ACHN (cell line): ENCODE results near the gene TTLL4.
"Not testable (repeated sequence)": the region's sequence is repeated elsewhere in the genome, so short reads cannot be mapped to it uniquely, and the experiment has no call there.

ENCODE experiments used
- DNase-seq: peaks from one replicate; pipeline ENCODE4 v3.0.0-alpha.2; 2015
- in situ Hi-C: cut with HindIII; loops from 2 replicates; pipeline ENCODE4 v1.10.0; 2017; ENCODE audit warnings: low sequenced_read_pairs, low pct_ligation_motif_present, low pct_unique_long_range_greater_than_20kb

TTLL4 gene, protein sequence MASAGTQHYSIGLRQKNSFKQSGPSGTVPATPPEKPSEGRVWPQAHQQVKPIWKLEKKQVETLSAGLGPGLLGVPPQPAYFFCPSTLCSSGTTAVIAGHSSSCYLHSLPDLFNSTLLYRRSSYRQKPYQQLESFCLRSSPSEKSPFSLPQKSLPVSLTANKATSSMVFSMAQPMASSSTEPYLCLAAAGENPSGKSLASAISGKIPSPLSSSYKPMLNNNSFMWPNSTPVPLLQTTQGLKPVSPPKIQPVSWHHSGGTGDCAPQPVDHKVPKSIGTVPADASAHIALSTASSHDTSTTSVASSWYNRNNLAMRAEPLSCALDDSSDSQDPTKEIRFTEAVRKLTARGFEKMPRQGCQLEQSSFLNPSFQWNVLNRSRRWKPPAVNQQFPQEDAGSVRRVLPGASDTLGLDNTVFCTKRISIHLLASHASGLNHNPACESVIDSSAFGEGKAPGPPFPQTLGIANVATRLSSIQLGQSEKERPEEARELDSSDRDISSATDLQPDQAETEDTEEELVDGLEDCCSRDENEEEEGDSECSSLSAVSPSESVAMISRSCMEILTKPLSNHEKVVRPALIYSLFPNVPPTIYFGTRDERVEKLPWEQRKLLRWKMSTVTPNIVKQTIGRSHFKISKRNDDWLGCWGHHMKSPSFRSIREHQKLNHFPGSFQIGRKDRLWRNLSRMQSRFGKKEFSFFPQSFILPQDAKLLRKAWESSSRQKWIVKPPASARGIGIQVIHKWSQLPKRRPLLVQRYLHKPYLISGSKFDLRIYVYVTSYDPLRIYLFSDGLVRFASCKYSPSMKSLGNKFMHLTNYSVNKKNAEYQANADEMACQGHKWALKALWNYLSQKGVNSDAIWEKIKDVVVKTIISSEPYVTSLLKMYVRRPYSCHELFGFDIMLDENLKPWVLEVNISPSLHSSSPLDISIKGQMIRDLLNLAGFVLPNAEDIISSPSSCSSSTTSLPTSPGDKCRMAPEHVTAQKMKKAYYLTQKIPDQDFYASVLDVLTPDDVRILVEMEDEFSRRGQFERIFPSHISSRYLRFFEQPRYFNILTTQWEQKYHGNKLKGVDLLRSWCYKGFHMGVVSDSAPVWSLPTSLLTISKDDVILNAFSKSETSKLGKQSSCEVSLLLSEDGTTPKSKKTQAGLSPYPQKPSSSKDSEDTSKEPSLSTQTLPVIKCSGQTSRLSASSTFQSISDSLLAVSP

DNA sequence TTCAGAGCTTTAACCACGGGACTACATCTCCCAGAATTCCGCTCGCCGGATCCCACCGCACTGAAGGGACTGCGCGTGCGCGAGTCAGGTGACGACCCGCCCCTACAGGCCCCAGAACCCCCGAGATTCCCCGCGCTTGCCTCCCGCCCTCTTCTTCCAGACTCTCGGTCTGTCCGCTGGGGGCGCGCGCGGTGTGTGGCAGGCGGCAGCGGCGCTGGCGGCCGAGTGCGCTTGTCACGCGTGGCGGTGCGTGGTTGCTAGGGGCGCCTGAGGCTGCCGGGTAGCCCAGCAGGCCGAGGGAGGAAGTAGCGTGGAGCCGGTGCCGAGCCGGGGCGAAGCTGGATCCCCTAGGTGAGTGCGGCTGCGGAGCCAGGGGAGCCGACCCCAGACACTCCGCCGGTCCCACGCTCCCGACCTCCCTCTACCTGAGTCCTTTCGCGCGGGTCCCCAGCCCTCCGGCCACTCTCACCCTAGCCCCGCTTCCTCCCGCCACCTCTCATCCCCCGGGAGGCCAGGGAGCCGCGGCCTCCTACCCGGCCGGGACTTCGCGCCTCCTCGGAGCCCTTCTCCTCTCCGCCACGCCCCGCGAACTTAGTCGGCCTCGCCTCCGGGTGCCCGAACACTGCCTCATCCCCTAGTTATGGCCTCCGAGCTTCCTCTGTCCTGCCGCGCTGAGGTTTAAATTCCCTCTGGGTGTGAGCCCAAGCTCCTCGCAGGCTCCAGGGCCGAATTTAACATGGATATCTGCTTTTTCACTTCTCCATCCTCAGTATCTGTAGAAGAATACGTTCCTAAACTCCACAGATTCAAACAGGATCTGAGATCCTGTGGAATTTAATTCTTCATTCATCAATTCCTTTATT, at the start of gene TTLL4:
Gene TTLL4 (plus strand): TSS at position 149 of the 863 bp plus-strand sequence. CDS start 26,842 bp downstream, outside the sequence.
- DNase-seq: peak; percentile 97
- in situ Hi-C loops: no loop called here

GRCh38 chr2:218662377-218662776, 48.3 kb upstream of the TTLL4 start:
- no peak for DNase-seq
- in situ Hi-C loops: no loop called here

DNA sequence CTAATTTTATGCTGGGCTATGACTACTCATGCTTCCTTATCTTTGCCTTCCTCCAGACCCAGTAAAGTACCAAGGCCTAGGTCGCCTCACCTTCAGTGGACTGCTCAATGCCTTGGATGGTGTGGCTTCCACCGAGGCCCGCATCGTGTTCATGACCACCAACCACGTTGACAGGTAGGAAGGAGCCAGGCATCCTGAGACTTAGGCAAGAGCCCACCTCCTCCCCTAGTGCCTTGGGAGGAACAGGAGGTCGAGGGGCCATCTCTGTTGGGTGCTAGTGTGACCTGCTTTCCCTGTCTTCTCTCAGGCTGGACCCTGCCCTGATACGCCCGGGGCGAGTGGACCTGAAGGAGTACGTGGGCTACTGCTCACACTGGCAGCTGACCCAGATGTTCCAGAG, 47.8 kb upstream of the TTLL4 start:
- DNase-seq: no peak
- in situ Hi-C loops: no loop called here

- no peak for DNase-seq
- in situ Hi-C loops: no loop called here
Observed at GRCh38 chr2:218663901-218664300, 46.7 kb upstream of the TTLL4 start.

GRCh38 chr2:218664653-218665052, 46.0 kb upstream of the TTLL4 start:
- no peak for DNase-seq
- in situ Hi-C loops: no loop called here

- DNase-seq: peak; percentile 45
- in situ Hi-C loops: no loop called here
Observed at GRCh38 chr2:218671097-218671653, 39.5 kb upstream of the TTLL4 start.

GRCh38 chr2:218671654-218672566, 38.7 kb upstream of the TTLL4 start, which contains the start of the genes RNF25 and STK36:
RNF25 (minus strand) TSS chr2:218672002; CDS start chr2:218671970, 32 bp downstream.
STK36 (plus strand) TSS chr2:218672086; CDS start chr2:218672830, 744 bp downstream.
- in situ Hi-C loops: no loop called here
- DNase-seq: peak; percentile 87

GRCh38 chr2:218679119-218679518, 31.5 kb upstream of the TTLL4 start:
- in situ Hi-C loops: no loop called here
- no peak for DNase-seq

- no peak for DNase-seq
- in situ Hi-C loops: no loop called here
Observed at GRCh38 chr2:218680061-218680460, 30.6 kb upstream of the TTLL4 start.

DNA sequence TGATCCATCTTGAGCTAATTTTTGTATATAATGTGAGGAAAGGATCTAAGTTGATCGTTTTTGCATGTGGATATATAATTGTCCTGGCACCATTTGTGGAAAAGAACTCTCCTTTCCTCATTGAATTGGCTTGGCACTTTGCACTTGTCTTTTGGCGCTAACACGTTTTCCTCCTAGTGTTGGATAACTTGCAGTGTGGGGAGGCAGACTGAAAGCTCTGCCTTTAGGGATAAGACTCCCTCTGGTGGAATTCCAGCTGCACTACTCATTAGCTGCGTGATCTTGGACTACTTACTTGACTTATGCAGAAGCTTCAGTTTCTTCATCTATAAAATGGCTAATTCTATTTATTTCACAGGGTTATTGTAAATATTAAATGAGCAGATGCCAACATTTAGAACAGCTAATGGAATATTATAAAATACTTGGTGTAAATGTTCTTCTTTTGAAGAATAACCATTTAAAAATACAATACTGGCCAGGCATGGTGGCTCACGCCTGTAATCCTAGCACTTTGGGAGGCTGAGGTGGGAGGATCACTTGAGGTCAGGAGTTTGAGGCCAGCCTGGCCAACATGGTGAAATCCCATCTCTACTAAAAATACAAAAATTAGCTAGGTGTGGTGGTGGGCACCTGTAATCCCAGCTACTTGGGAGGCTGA, 23.1 kb upstream of the TTLL4 start:
- DNase-seq: peak; percentile 89
- in situ Hi-C loops: not testable (repeated sequence)

DNA sequence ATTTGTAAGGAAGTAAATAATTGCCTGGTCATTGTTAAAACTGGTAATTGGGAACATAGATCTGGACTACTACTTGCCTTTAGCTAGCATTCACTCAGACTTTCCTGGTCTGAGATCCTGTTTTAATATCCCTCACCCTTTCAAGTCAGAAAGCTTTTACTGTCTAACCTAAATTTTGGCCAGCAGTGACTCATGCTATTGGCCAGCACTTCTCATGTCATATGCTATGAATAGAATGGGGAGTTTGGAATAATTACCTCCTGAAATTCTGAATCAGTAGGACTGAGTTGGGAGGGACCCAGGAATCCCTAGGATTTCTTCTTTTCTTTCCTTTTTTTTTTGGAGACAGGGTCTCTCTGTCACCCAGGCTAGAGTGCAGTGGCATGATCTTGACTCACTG, 19.4 kb upstream of the TTLL4 start:
- no peak for DNase-seq
- in situ Hi-C loops: no loop called here

GRCh38 chr2:218694405-218695145, 16.1 kb upstream of the TTLL4 start:
- in situ Hi-C loops: no loop called here
- DNase-seq: peak; percentile 46

GRCh38 chr2:218698885-218699284, 11.8 kb upstream of the TTLL4 start:
- no peak for DNase-seq
- in situ Hi-C loops: no loop called here

DNA sequence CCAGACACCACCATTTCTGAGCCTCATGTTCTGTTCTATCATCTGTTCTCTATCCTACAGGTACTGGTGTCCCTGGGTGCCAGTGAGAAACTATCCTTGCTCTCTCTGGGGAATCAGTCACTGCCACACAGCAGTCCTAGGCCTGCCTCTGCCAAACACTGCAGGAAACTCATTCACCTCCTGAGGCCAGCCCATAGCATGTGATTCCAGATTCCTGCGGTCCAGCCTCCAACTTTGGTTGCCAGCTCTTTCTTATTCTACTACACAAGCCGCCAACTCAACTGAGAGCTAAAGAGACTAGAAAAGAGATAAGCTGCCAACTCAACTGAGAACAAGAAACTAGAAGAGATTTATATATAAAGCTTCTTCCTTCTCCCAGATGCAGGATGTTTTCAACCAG, 8.8 kb upstream of the TTLL4 start:
- DNase-seq: no peak
- in situ Hi-C loops: no loop called here

DNA sequence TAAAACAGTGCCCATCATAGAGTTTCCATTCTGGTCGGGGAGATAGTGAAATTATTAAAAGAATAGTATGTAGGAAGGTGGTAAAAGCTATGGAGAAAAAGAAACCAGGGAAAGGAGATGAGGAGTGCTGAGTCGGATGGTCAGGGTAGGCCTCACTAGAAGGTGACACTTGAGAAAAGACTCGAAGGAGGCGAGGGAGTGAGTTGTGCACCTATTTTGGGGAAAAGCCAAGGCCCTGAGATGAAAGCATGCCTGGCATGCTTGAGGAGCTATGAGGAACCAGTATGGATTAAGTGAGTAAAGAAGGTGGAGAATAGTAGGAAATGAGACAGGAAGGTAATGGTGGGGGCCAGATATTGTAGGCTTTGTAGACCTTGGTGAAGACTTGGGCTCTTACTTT, 7.3 kb upstream of the TTLL4 start:
- no peak for DNase-seq
- in situ Hi-C loops: no loop called here

DNA sequence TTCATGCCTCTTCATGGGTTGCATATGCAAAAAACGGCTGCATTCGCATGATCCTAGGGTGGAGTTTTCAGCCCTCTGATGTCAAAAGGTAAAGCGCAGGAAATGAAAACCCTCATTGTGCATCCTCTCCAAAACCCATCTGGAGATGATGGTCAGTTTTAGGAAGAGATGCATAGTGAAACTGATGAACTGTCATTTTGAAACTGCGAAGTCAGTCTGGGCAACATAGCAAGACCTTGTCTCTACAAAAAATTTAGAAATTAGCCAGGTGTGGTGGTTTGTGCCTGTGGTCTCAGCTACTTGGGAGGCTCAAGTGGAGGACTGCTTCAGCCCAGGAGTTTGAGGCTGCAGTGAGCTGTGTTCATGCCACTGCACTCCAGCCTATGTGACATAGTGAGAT, 2.5 kb upstream of the TTLL4 start:
- DNase-seq: no peak
- in situ Hi-C loops: no loop called here
